GM18507 (cell line): ENCODE data around the gene GSTCD.
"Not testable (repeated sequence)": the region's sequence is repeated elsewhere in the genome, so short reads cannot be mapped to it uniquely, and the experiment has no call there.

ENCODE experiments used
- DNase-seq: peaks from one replicate; pipeline ENCODE4 v3.0.0; 2011; ENCODE audit warnings: low read depth; ENCODE audit not compliant: insufficient read length; ENCODE audit errors: extremely low spot score
- FAIRE-seq: peaks from 2 replicates; lab custom pipeline; 2011; peaks lifted over from hg19 to GRCh38; lab: Jason Lieb, UNC

GSTCD gene, protein sequence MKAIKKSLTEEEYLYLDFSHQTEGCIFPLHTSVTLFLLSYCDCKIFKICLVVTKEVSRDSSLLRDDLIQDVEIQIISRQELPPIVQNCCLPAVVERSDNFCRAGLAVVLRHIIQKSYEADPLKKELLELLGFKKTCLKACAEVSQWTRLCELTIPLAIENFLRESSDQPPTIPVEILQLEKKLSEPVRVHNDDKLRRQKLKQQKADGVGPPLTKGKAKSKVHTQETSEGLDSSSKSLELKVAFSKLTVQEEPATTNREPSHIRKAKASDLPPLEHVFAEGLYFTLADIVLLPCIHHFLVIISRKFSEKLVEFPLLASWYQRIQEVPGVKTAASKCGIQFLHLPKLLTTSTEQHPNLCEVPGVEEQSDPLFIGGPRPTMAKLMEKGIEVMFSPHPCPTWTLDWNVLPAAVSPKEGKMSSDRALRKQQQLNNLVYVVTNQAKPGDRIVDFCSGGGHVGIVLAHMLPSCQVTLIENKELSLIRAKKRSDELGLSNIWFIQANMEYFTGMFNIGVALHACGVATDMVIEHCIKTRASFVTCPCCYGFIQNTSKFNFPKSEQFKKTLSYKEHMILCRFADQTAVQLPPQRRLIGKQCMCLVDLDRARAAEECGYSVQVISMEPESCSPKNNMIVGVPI

GRCh38 chr4:105708181-105709080 lies at the start of gene GSTCD, which contains the start of gene INTS12:
Gene GSTCD (plus strand): TSS chr4:105708784. CDS start chr4:105717614, 8,830 bp downstream.
Gene INTS12 (minus strand): TSS chr4:105708689. CDS start chr4:105700005, 8,684 bp downstream.
- DNase-seq (peak; percentile 65), FAIRE-seq (peak; percentile 95)

GRCh38 chr4:105659190-105659589 lies 49.4 kb upstream of the GSTCD start:
- FAIRE-seq (no peak), DNase-seq (no peak)

GRCh38 chr4:105661028-105661427 lies 47.6 kb upstream of the GSTCD start:
- no peak for FAIRE-seq

GRCh38 chr4:105662935-105663675 lies 45.5 kb upstream of the GSTCD start:
- no peak for FAIRE-seq

More at GRCh38 chr4:105661028-105661427, 47.6 kb upstream of the GSTCD start:
- no peak for DNase-seq

GRCh38 chr4:105666693-105667092 lies 41.9 kb upstream of the GSTCD start:
- FAIRE-seq = no peak
- no peak for DNase-seq

More at GRCh38 chr4:105662935-105663675, 45.5 kb upstream of the GSTCD start:
- no peak for DNase-seq

GRCh38 chr4:105670684-105671083 lies 37.9 kb upstream of the GSTCD start:
- FAIRE-seq (no peak), DNase-seq (no peak)

DNA sequence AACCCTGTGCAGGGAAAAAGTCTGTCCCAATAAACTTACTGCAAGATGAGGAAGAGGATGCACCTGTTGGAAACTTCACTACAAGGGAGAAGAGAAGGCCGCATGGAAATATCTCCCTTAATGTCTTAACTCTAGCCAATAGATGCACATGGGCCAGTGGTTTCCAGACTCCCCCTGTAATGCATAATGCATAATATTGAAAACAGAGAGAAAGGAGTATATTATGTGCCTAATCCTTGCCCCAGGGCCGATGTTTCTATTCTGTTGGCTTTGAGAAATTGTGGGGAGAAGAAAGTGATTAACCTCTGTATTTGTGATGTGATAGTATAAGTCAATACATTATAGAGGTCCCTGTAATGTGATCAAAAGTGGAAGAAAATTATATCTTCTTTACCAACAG lies 37.3 kb upstream of the GSTCD start:
- DNase-seq = no peak
- no peak for FAIRE-seq

- no peak for FAIRE-seq
- no peak for DNase-seq
Measured at GRCh38 chr4:105674011-105674410, 34.6 kb upstream of the GSTCD start.

DNA sequence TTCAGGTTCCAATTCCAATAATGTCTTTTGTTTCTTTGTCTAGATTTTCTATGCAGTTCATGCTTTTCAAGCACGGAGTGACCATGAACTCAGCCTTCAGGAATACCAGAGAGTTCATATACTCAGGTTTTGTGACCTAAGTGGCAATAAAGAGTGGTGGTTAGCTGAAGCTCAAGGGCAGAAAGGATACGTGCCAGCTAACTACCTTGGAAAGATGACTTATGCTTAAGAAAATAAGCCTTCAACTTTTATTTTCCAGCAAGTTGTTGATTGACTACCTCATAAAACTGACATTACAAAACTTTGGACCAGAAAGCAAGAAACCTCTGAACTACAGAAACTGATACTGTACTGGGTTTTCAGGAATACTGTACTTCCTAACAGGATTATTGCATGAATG lies 30.9 kb upstream of the GSTCD start:
- DNase-seq (no peak), FAIRE-seq (no peak)

- no peak for FAIRE-seq
- no peak for DNase-seq
Measured at GRCh38 chr4:105679186-105679585, 29.4 kb upstream of the GSTCD start.

- DNase-seq (no peak), FAIRE-seq (no peak)
Measured at GRCh38 chr4:105683038-105683437, 25.5 kb upstream of the GSTCD start.

DNA sequence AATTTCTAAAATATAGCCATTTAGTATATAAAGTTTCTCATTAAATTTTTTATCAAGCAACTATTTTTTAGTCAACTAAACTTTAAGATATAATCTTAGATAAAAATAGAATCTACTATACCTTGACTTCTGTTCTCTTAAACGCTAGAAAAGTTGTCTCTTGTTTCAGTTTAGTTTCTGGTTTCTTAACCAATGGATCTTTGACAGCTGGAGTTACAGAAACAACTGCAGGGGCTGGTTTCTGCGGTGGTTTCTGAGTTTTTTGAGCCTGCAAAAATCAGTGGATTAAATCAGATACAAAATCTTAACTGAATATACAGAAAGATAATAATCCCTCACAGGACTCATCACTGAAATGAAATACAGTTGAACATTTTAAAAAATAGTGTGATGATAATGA lies 22.0 kb upstream of the GSTCD start:
- FAIRE-seq (no peak), DNase-seq (no peak)

DNA sequence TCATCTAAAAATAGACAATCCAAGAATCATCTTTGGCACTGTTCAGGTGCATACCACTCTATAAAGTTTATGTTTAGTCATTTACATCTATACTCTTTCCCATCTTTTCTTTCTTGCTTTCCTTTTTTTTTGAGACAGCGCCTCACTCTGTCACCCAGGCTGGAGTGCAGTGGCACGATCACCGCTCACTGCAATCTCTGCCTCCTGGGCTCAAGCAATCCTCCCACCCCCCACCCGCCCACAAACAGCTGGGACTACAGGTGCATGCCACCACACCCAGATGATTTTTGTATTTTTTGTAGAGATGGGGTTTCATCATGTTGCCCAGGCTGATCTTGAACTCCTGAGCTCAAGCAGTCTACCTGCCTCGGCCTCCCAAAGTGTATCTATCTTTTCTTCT lies 13.8 kb upstream of the GSTCD start:
- not testable (repeated sequence) for FAIRE-seq, DNase-seq

- not testable (repeated sequence) for DNase-seq, FAIRE-seq
Measured at GRCh38 chr4:105695832-105696231, 12.8 kb upstream of the GSTCD start.

GRCh38 chr4:105698607-105699006 lies 10.0 kb upstream of the GSTCD start:
- no peak for FAIRE-seq

DNA sequence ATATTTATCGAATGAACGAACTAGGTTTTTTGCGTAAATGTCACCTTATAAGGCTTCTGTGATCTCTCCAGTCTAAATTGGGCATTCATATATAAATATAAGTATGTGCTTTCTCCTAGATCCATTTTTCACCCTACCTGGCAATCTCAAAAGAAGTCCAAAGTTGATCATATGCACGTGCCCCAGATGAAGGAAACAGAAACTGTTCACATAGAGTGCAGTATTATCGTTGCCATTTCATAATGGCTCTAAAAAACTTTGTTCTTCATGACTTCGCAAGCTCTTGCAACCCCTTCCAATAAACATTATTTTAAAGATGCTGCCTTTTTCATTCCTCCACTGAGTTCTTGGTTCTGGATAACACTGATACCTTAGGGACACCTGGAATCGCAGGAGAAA lies 803 bp upstream of the GSTCD start:
- FAIRE-seq (no peak), DNase-seq (no peak)

More at GRCh38 chr4:105698607-105699006, 10.0 kb upstream of the GSTCD start:
- DNase-seq = no peak

DNA sequence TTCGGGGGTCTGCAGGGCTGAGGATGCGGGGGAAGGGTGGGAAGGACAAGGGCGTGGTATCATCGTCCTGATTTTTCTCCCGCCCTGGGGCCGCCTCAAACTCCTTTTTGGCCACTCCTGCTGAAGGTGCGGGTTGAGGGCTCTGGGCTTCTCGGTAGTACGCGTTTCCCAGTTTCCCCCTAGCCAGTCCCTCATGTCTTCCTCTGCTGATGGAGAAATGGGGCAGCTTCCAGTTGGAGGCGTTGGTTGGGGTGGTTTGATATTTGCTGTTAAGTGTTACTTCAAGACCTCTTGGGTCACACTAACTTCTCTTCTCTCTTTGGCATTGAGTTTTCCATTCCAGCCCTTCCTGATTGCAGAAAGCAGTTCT lies 482 bp downstream of the GSTCD start:
- DNase-seq (no peak), FAIRE-seq (peak; percentile 53)

DNA sequence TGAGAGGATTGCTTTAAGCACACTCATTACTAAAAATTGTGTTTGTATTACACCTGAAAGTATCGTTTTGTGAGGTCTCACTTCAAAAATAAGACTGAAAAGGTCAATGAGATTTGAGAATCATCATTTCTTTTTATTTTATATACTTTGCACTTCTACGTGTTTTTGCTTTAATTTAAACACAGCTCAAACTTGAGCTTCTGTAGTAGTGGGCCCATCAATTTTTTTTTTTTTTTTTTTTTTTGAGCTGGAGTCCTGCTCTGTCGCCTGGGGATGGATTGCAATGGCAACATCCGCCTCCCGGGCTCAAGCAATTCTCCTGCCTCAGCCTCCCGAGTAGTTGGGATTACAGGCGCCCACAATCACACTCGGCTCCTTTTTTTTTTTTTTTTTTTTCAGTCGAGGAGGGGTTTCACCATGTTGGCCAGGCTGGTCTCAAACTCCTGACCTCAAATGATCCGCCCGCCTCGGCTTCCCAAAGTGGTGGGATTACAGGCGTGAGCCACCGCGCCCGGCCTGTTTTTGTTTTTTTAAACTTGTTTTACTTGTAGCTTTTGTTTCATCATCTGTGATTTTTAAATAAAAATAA lies 1.5 kb downstream of the GSTCD start:
- DNase-seq (no peak), FAIRE-seq (no peak)

- DNase-seq = no peak
- no peak for FAIRE-seq
Measured at GRCh38 chr4:105710678-105711077, 2.1 kb downstream of the GSTCD start.
